NCI-H2029 (cell line): ENCODE measurements around the gene MOSMO.
"Not testable (repeated sequence)": the region's sequence is repeated elsewhere in the genome, so short reads cannot be mapped to it uniquely, and the experiment has no call there.

ENCODE experiments used
- DNase-seq: peaks from one replicate; lab custom pipeline; 2025; lab: John Stamatoyannopoulos, UW

The MOSMO gene

DNA sequence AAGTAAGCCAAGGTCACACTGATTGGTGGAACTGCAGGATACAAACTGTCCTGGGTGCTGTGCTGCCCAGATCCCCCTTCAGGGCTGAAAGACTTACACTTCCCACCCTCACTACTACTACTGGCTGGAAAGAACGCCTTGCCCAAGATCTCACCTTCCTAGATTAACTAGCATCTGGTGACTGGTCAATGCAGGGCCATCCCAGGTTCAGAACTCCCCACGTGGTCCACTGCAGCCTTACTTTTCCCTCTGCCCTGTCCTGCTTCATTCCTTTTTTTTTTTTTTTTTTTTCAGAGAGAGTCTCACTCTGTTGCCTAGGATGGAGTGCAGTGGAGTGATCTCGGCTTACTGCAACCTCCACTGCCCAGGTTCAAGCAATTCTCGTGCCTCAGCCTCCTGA, 4.7 kb upstream of the MOSMO start:
- DNase-seq = no peak

DNA sequence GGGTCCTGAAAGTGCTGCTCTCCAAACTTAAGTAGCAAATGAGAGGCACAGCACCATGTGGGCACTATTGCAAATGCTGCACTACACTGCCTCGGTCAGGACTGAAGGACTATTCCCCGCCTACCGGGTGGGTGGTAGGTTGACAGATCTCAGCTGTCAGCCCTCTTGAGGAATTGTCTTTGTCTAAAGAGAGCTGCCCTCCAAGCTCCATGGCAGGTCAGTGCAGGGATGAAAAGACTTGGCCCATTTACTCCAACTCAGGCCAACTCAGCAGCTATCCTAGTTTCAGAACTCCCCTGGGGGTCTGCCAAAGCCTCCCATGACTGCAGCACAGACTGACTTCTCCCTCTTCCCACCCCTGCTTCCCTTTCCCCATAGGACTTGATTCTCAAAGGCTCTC, 3.6 kb upstream of the MOSMO start:
- no peak for DNase-seq

DNA sequence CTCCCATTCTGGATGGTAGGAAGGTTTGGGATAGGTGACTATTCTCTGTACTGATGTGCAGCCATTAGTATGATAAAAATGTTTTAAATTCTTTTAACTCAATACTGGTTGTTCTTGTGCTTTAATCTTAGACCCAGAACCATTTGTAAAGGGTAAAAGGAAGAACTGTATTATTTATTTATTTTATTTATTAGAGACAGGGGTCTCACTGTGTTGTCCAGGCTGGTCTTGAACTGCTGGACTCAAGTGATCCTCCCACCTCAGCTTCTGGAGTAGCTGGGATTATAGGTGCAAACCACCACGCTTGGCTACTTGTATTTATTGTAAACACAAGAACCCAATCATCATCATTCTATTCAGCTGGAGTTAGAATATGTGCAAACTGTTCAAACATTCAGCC, 2.2 kb upstream of the MOSMO start:
- no peak for DNase-seq

DNA sequence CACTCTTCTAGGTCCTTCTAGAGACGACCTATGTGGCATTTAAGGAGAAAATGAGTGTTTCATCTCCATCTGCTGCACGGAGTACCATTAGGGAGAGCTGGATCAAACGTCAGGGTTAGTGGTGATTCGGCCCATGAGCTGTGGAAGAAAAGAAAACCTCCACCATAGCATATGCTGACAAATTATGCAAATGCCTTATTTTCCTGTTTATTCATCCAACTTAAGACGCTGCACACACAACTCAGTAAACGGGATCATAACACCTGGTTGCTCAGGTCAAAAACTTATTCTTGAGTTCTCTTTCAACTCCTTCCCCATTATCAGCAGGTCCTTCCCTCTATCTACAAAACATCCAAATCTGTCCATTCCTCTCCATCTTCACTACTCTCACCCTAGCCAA, 1.3 kb upstream of the MOSMO start:
- no peak for DNase-seq

DNA sequence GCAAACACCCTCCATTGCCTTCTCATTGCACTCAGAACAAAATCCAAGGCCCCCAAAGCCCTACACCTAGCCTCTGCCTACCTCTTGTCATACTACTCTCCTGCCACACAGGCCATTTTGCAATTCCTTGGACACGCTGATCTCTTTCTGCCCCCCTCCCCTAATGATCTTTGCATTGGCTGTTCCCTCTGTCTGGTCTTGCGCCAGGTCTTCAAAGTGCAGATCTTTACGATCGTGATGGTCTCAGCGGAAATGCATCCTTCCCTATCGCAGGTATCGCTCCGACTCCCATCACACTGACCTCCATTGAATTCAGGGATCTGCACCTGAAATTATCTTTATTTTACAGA, 777 bp upstream of the MOSMO start:
- no peak for DNase-seq

DNA sequence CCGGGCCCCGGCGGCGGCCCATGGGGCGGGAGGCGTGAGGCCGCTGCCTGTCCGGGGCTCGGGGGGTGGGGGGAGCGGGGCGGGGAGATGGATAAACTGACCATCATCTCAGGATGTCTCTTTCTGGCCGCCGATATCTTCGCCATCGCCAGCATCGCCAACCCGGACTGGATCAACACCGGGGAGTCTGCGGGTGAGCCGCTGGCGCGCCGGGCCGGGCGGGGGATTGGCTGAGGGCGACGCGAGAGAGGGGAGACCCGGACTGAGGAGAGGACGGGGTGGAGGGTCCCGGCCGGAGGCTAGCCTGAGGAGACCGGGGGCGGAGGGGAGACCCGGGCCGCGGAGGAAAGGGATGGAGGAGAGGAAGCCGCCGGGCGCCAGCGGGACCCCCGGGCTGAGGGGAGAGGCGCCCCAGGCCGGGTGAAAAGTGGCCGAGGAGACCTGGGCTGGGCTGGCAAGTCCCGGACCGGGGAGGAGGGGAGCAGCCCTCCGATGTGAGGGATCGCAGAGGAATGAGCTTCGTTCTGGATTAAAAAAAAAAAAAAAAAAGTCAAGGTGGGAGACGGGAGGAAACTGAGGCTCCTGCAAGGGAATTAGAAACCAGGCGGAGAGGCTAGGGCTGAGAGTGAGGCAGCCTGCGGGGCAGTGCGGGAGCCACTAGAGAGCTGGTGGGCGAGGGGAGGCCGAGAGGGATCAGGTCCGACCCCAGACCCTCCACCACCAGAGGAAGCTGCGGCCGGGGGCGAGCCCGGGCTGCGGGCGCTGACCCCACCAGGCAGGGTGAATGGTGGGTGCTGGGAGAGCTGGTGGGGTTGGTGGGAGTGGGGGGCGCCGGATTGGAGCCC, 526 bp downstream of the MOSMO start:
- DNase-seq = no peak

DNA sequence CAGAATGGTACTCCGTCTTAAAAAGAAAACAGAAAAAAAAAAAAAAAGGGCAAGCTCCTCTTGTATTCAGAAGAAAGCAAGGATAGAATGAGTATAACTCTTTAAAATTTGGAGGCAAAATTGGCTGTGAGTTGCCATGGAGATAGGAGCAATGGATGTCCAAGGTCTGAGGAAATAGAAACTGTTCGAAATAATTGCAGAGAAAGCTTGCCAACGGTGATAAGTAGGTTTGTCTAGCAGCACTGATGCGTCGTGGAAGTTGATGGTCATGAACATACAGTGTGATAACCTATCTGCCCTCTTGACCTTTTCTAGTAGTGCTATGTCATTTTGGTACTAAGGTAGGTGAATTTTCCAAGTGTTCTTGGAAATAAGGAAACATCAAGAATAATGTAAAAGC, 3.0 kb downstream of the MOSMO start:
- DNase-seq = no peak

DNA sequence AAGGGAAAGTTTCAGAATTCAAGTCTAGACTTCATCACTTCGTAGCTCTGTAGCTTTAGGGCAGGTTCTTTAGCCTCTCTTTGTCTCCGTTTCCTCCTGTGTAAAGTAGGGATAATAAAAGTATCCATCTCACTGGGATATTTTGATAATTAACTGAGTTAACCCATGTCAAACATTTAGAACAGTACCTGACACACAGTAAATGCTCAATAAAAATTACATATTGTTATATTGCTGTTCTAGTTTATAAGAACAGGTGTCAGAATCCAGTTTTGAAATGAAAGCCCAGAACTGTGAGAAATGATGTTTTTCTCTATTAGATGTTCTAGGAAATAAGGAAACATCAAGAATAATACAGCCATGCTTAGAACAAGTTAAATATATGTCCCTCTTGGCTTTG, 4.3 kb downstream of the MOSMO start:
- DNase-seq = no peak

DNA sequence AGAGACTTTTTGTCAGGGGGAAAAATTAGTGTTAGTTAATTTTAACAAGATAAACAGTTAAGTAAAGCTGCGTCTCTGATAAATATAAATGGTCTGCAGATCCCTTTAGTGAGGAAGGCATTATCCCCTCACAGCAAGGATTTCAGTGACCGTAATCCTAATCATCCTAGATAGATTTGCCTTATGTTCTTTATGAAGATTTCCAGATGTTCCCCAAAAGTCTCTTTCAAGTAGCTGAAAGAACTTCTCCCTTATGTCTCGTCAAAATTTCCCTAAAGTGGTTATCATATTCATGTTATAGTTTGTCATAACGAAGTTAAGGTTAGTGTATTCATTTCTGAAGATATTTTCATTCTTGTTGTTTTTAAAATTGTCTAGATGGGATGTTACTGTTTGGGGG, 5.6 kb downstream of the MOSMO start:
- DNase-seq = no peak

DNA sequence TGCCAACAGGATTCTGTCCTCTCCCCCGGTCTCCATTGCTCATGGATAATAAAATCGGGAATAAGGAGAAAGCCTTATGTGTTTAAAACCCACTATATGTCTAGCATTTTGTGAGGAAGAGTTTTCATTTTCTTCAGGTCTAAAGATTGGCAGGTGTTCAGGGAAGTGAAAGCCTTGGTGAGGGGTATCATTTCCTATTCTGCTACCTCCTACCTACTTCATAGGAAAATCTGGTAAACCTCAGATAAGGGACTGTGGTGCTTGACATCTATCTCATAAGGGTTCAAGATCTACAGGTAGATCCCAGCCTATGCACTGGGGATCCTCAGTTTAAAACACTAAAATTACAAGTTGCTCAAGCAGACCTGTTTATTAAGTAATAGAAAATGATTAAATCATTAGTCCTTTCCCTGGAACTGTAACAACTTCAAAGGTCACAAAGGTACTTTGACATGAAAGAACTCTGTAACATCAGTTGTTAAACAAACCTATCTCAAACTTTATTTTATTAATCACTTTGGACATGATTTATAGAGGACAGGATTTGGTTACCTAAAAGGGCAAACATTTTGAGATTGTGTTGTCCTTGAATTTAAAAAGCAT, 6.5 kb downstream of the MOSMO start:
- no peak for DNase-seq

DNA sequence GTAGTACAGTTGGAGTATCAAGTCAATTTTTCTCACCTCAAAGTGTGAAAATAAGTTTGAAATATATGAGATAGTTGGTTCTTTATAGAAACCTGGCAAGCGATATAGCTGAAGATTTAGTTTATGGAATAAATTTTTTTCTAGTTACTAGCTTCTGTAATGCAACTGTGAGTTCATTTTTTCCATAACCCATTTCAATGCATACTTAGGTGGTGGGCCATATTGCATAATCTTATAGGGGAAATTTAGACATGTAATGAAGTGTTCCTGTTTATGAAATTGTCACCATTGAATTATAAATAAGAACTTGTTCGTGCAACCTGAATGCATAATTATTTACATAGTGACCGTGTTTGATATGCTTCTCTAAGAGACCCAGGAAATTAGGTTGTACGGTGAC, 9.0 kb downstream of the MOSMO start:
- DNase-seq = no peak

DNA sequence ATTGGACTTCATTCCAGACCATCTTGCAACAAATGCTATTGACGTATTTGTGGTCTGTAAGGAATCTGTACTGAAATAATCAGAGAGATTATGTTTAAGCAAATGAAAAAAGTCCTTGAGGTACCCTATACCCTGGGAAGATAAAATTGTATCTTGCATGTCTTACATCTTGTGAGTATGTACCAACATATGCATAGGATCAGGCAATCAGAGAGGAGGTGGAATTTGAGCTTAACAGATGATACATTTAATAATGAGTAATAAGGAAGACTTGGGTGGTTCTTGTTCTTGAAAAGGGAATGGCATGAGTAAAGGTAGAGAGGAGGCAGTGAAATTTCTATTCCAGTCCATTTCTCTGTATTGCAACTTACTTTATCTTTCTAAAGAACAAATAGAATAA, 10.6 kb downstream of the MOSMO start:
- DNase-seq = no peak

DNA sequence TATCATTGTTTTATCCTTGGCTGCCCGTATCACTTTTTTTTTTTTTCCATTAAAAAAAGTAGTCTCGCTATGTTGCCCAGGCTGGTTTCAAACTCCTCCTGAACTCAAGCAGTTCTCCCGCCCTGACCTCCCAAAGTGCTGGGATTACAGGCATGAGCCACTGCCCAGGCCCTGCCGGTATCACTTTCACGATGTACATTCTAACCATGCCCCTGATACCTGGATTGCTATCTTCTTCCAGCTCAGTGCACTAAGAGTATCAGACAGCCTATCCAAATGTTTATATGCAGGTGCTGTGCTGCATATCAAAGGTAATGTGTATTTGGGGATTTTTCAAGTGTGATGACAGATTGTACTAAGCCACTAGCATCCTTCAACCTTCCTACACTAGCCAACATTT, 14.2 kb downstream of the MOSMO start:
- no peak for DNase-seq

DNA sequence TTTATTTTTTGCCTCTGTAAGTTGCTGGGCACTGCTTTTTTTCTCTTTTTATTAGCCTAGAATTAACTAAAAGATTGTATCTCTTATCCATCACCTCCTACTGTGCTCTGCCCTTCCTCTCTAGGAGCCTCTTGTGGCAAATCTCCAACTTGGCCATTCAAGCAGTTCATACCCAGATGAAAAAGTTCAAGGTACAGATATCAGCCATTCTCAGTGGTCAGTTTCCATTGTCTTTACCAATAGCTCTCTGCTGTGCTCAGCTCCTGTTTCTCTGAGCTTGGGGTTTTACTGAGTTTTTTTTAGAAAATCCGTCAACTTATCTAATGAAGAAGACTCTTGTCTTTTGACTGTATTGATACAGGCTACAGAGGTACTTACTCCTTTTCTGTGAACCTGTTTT, 15.6 kb downstream of the MOSMO start:
- DNase-seq = no peak

DNA sequence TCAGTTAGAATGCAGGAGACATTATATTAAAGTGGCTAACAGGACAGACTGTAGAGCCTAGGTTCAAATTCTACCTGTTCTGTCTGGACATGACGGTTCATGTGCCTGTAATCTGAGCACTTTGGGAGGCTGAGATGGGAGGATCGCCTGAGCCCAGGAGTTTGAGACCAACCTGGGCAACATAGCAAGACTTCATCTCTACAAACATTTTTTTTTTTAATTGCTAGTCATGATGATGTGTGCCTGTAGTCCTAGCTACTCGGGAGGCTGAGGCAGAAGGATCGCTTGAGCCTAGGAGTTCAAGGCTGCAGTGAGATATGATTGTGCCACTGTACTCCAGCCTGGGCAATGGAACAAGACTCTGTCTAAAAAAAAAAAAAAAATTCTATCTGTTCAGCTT, 16.9 kb downstream of the MOSMO start:
- DNase-seq = not testable (repeated sequence)

DNA sequence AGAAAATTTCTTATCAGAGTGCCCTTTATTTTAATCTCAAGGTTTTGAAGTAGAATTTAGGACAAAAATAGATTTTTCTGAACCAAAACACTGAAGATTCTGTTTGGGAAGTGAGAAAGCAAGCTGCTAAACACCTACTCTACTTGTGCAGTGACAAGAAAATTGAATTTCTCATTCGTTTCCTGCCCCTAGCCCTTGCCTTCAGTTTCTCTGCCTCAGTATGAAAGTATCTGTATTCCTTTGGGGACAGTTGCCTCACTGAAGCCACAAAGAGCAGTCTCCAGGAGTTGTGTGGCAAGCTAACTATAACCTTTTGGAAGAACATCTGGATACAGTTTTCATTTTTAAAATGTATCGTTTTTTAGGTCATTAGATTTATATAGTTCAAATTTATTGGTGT, 19.7 kb downstream of the MOSMO start:
- DNase-seq = no peak

DNA sequence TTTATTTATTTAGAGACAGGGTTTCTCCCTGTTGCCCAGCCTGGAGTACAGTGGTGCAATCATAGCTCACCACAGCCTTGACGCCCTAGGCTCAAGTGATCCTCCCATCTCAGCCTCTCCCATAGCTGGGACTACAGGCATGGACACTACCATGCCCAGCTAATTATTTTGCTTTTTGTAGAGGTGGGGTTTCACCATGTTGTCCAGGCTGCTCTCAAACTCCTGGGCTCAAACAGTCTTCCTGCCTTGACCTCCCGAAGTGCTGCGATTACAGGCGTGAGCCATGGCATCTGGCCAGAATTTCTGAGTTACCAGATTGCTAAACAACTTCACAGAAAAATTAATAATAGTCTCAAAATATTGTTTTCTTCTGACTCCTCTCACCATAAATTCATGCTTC, 21.7 kb downstream of the MOSMO start:
- DNase-seq = no peak

DNA sequence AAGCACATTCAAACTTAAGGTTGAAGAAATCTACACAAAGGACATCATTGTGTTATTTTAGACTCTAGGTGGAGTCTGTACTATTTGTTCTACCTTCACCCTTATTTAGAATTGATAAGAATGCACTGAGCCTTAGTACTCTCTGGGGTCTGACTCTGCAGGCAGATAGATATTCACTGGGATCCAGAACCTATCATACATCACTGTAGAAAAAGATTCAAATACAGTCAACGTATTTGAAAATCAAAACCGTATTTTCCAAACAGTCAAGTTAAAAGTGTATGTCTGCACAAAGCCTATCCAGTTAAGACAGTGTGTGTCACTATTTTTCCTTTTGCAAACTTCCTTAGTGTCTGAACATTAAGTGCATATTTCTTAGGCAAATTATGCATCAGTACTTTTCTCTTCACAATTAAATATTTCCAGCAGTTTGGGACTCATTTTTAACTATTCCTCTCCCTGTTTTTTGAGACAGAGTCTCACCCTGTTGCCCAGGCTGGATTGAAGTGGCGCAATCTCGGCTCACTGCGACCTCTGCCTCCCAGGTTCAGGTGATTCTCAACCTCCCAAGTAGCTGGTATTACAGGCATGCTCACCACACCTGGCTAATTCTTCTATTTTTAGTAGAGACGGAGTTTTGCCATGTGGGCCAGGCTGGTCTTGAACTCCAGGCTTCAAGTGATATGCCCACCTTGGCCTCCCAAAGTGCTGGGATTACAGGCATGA, 22.3 kb downstream of the MOSMO start:
- no peak for DNase-seq

DNA sequence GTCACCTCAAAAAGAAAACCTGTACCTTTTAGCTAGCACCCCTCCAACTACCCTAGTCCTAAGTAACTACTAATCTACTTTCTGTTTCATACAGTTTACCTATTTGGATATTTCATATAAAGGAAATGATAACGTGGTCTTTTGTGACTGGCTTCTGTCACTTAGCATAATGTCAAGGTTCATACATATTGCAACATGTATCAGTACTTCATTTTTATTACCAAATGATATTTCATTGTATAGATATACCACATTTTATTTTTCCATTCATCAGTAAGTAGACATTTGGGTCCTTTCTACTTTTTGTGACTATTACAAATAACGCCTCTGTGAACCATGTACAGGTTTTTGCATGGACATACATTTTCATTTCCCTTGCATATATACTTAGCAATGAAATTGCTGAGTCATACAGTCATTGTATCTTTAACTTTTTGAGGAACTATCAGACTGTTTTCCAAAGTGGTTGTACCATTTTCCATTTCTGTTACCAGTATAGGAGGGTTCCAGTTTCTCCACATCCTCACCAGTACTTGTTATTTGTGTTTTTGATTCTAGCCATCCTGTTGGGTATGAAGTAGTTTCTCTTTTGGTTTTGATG, 23.7 kb downstream of the MOSMO start:
- DNase-seq = no peak

DNA sequence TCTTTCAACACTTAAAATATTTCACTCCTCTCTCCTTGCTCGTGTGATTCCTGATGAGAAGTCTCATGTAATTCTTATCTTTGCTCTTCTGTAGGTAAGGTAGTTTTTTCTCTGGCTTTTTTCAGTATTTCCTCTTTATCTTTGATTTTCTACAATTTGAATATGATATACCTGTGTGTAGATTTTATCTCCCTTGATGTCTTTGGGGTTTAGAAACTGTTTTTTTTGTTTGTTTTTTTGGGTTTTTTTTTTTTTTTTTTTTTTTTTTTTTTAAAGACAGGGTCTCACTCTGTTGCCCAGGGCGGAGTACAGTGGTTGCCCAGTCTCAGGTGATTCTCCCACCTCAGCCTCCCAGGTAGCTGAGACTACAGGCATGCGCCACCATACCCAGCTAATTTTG, 26.6 kb downstream of the MOSMO start:
- no peak for DNase-seq

DNA sequence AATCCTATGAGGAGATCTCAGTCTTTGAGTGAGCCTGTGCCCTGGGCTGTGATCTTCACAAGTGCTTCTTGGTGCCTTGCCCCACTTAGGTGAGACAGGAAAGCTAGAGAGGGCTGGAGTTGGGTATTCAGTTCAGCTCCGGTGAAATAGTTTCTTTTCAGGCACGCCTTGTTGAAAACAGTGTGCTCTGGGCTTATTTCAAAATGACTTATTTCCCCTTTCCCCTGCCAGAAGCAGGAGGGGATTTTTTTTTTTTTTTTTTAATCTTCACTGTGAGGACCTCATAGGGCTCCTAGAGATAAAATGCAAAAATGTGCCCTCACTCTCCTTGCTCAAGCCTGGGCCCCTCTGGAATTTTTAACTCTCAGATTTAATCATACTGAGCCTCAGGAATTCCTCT, 27.2 kb downstream of the MOSMO start:
- DNase-seq = no peak

DNA sequence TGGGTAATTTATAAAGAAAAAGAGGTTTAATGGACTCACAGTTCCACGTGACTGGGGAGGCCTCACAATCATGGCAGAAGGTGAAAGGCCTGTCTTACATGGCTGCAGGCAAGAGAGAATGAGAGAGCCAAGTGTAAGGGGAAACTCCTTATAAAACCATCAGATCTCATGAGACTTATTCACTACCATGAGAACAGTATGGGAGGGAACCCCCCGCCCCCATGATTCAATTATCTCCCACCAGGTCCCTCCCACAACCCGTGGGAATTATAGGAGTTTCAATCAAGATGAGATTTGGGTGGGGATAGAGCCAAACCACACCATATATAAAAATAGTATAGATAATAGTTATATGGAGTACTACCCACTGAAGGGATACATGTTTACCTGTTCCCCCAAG, 36.0 kb downstream of the MOSMO start:
- not testable (repeated sequence) for DNase-seq

DNA sequence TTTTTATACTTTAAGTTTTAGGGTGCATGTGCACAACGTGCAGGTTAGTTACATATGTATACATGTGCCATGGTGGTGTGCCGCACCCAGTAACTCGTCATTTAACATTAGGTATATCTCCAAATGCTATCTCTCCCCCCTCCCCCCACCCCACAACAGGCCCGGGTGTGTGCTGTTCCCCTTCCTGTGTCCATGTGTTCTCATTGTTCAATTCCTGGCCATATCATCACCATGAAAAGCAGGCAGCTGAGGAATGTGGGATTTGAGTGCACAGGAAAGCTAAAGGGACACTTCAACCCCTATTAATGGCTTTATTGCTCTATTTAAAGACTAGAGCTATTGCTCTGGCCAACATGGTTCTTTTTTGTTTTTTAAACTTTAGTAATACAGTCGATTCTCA, 38.0 kb downstream of the MOSMO start:
- DNase-seq = not testable (repeated sequence)
